T-cell (primary cell): ENCODE measurements around the gene CNTNAP2. TPM values are rescaled to one million over a fixed set of nuclear protein-coding genes. Genes with fewer than 3 reads are reported as not detected.

Experiments
- ATAC-seq, 4 experiments: fragments of 200-7000 bp in 3 of 4; fragments of 150-1000 bp in 1 of 4; cut with Tn5 transposase; replicated peaks in 1 of 4; 1 replicate in 3 of 4; 2 replicates in 1 of 4; pipeline ENCODE4 v1.10.0; 2021; ENCODE audit warnings: moderate library complexity in 3 of 4, mild to moderate bottlenecking in 2 of 4, moderate number of reproducible peaks in 1 of 4
- CTCF ChIA-PET, 2 donors: fragments of 300-600 bp; sonication (Branson Sonifier 250); formaldehyde crosslinking; loops; one replicate each; lab custom pipeline; 2022; ENCODE audit warnings: antibody characterized with exemption in 2 of 2; lab: Charles Lee
- POLR2A ChIA-PET, 2 donors: fragments of 300-600 bp; sonication (Branson Sonifier 250); formaldehyde crosslinking; loops; one replicate each; lab custom pipeline; 2022; ENCODE audit warnings: antibody characterized with exemption in 2 of 2; lab: Charles Lee
- DNase-seq, 35 experiments: peaks; one replicate each; pipeline versions ENCODE4 v3.0.0 to v3.0.0-alpha.2; 2013 to 2023
- H3K27ac ChIP-seq: one replicate; pipeline ENCODE4 v1.5.1; 2013; ENCODE audit warnings: low read length
- H3K27me3 ChIP-seq, 2 experiments: replicated peaks in 1 of 2; 1 replicate in 1 of 2; 2 replicates in 1 of 2; pipeline versions ENCODE4 v1.6.1 to v1.7.0; 2013; ENCODE audit warnings: low read length in 1 of 2, mixed read lengths in 1 of 2; ENCODE audit not compliant: control insufficient read depth in 2 of 2, insufficient read depth in 2 of 2; ENCODE audit errors: extremely low read depth in 1 of 2
- H3K36me3 ChIP-seq, 2 donors: 1 replicate in 1 of 2; 2 replicates in 1 of 2; pipeline versions ENCODE4 v1.6.1 to v1.7.0; 2013; ENCODE audit warnings: low read length in 1 of 2; ENCODE audit not compliant: control insufficient read depth in 2 of 2, insufficient read depth in 1 of 2; ENCODE audit errors: extremely low read depth in 1 of 2
- H3K4me1 ChIP-seq, 2 experiments: 1 replicate in 1 of 2; 2 replicates in 1 of 2; pipeline versions ENCODE4 v1.6.1 to v1.7.0; 2013; ENCODE audit warnings: low read length in 2 of 2, mixed read lengths in 1 of 2; ENCODE audit not compliant: insufficient read depth in 2 of 2, control insufficient read depth in 1 of 2; ENCODE audit errors: extremely low read depth in 1 of 2
- H3K4me3 ChIP-seq, 2 donors: 1 replicate in 1 of 2; 2 replicates in 1 of 2; pipeline versions ENCODE4 v1.5.1 to v1.7.0; 2013; ENCODE audit warnings: mild to moderate bottlenecking in 2 of 2, low read length in 1 of 2, moderate library complexity in 1 of 2; ENCODE audit not compliant: control insufficient read depth in 1 of 2; ENCODE audit errors: extremely low read depth in 1 of 2
- H3K9me3 ChIP-seq: 2 replicates; pipeline ENCODE4 v1.7.0; 2013
- H3K27ac Mint-ChIP-seq, 2 donors: one replicate each; pipeline ENCODE4 v1.8.0; 2020 to 2021; ENCODE audit warnings: mild to moderate bottlenecking in 2 of 2, mixed read lengths in 2 of 2
- H3K27me3 Mint-ChIP-seq, 2 donors: one replicate each; pipeline ENCODE4 v1.8.0; 2021 to 2022; ENCODE audit warnings: mixed read lengths in 2 of 2
- H3K36me3 Mint-ChIP-seq: one replicate; pipeline ENCODE4 v1.8.0; 2021; ENCODE audit warnings: mixed read lengths
- H3K4me1 Mint-ChIP-seq, 3 donors: one replicate each; pipeline ENCODE4 v1.8.0; 2020 to 2022; ENCODE audit warnings: mixed read lengths in 3 of 3, mild to moderate bottlenecking in 1 of 3
- H3K4me3 Mint-ChIP-seq, 3 donors: one replicate each; pipeline ENCODE4 v1.8.0; 2020 to 2022; ENCODE audit warnings: mild to moderate bottlenecking in 3 of 3, mixed read lengths in 3 of 3, moderate library complexity in 3 of 3
- H3K9me3 Mint-ChIP-seq, 3 donors: one replicate each; pipeline ENCODE4 v1.8.0; 2020 to 2022; ENCODE audit warnings: mixed read lengths in 3 of 3
- WGBS: methylation state at CpG from one replicate; pipeline ENCODE4 v1.1.5; 2013; ENCODE audit warnings: missing lambda C conversion rate; ENCODE audit not compliant: insufficient coverage; 5-methylcytosine and 5-hydroxymethylcytosine counted together
- total RNA-seq, 35 experiments: library from RNA in 6 of 35; stranded (reverse) in 6 of 35; fragments of 120-200 nt in 1 of 35; gene quantifications; one replicate each; pipeline versions ENCODE4 v1.2.1 to v1.2.4 and lab custom pipeline; 2013 to 2026

CNTNAP2 gene
- total RNA-seq, 5 donors from 2014 or later (not counting 1 experiment from before 2014, with no cell fraction given): 0.15 to 0.72 (median 0.21) TPM

- CTCF ChIA-PET: interaction anchor here in 1 of 2 donors (0.6 kb wide), 1 partner anchor 1083 kb away, joined by 6 read pairs; no protein-coding TSS in a partner anchor
- H3K27ac ChIP-seq: no peak overlapping the region
- H3K9me3 ChIP-seq: no peaks in the 10 kb centered on the region
- no CpG with 5 or more reads among the region's 2 CpGs for WGBS
- no peaks in the 10 kb centered on the region for H3K4me1 ChIP-seq
- no peak overlapping the region for H3K4me3 ChIP-seq
- Mint-ChIP-seq H3K4me1 (no peaks in the 10 kb centered on the region), H3K27me3 (no peaks in the 10 kb centered on the region), H3K9me3 (peaks cover 6 to 17% (median 8%) of the 10 kb centered on the region in 3 donors), H3K36me3 (no peaks in the 10 kb centered on the region), H3K4me3 (no peak overlapping the region), H3K27ac (no peak overlapping the region)
- POLR2A ChIA-PET: no interaction called here
- no peaks in the 10 kb centered on the region for H3K36me3 ChIP-seq
- ATAC-seq (no peak), DNase-seq (no peak)
- H3K27me3 ChIP-seq: no peaks in the 10 kb centered on the region
These were observed 715.3 kb downstream of the CNTNAP2 start for GRCh38 chr7:146831875-146832274.

- no peaks in the 10 kb centered on the region for H3K9me3 ChIP-seq
- H3K4me3 ChIP-seq: no peak overlapping the region
- no peak overlapping the region for H3K27ac Mint-ChIP-seq
- ChIA-PET POLR2A (no interaction called here), CTCF (no interaction called here)
- no peaks in the 10 kb centered on the region for H3K27me3 Mint-ChIP-seq
- no peak overlapping the region for H3K4me3 Mint-ChIP-seq
- H3K36me3 Mint-ChIP-seq: no peaks in the 10 kb centered on the region
- no peaks in the 10 kb centered on the region for H3K27me3 ChIP-seq
- H3K4me1 Mint-ChIP-seq: no peaks in the 10 kb centered on the region
- WGBS: no CpG with 5 or more reads among the region's 2 CpGs
- peaks cover 8 to 15% (median 12%) of the 10 kb centered on the region in 3 donors for H3K9me3 Mint-ChIP-seq
- no peaks in the 10 kb centered on the region for H3K4me1 ChIP-seq
- H3K36me3 ChIP-seq: no peaks in the 10 kb centered on the region
- H3K27ac ChIP-seq: no peak overlapping the region
- DNase-seq: no peak
- ATAC-seq: no peak
These were observed 727.8 kb downstream of the CNTNAP2 start for GRCh38 chr7:146844405-146844804.

GRCh38 chr7:146858690-146859089 is 742.1 kb downstream of the CNTNAP2 start:
- Mint-ChIP-seq H3K4me3 (no peak overlapping the region), H3K27ac (no peak overlapping the region), H3K36me3 (no peaks in the 10 kb centered on the region), H3K4me1 (no peaks in the 10 kb centered on the region), H3K9me3 (peaks cover 11 to 12% (median 11%) of the 10 kb centered on the region in 3 donors), H3K27me3 (no peaks in the 10 kb centered on the region)
- DNase-seq (no peak), ATAC-seq (no peak)
- ChIA-PET POLR2A (no interaction called here), CTCF (no interaction called here)
- H3K27me3 ChIP-seq: no peaks in the 10 kb centered on the region
- H3K9me3 ChIP-seq: no peaks in the 10 kb centered on the region
- H3K27ac ChIP-seq: no peak overlapping the region
- no peaks in the 10 kb centered on the region for H3K4me1 ChIP-seq
- no peak overlapping the region for H3K4me3 ChIP-seq
- no peaks in the 10 kb centered on the region for H3K36me3 ChIP-seq

- ChIA-PET CTCF (no interaction called here), POLR2A (no interaction called here)
- H3K27ac ChIP-seq: no peak overlapping the region
- WGBS: 33% methylated on average over 1 of the region's 4 CpGs
- Mint-ChIP-seq H3K36me3 (no peaks in the 10 kb centered on the region), H3K4me1 (no peaks in the 10 kb centered on the region), H3K27ac (no peak overlapping the region), H3K27me3 (no peaks in the 10 kb centered on the region), H3K9me3 (peaks cover 8 to 11% (median 10%) of the 10 kb centered on the region in 3 donors), H3K4me3 (no peak overlapping the region)
- no peak for ATAC-seq
- DNase-seq: no peak
- no peaks in the 10 kb centered on the region for H3K27me3 ChIP-seq
- H3K9me3 ChIP-seq: no peaks in the 10 kb centered on the region
- H3K4me3 ChIP-seq: no peak overlapping the region
- H3K4me1 ChIP-seq: no peaks in the 10 kb centered on the region
- H3K36me3 ChIP-seq: no peaks in the 10 kb centered on the region
These were observed 745.1 kb downstream of the CNTNAP2 start for GRCh38 chr7:146861701-146862100.

- Mint-ChIP-seq H3K4me1 (no peaks in the 10 kb centered on the region), H3K4me3 (no peak overlapping the region), H3K36me3 (no peaks in the 10 kb centered on the region), H3K27me3 (no peaks in the 10 kb centered on the region), H3K27ac (no peak overlapping the region), H3K9me3 (peaks cover 8 to 10% (median 9%) of the 10 kb centered on the region in 3 donors)
- POLR2A ChIA-PET: no interaction called here
- no peaks in the 10 kb centered on the region for H3K9me3 ChIP-seq
- no peaks in the 10 kb centered on the region for H3K4me1 ChIP-seq
- DNase-seq (no peak), ATAC-seq (no peak)
- CTCF ChIA-PET: no interaction called here
- no peaks in the 10 kb centered on the region for H3K27me3 ChIP-seq
- no CpG with 5 or more reads among the region's 2 CpGs for WGBS
- H3K27ac ChIP-seq: no peak overlapping the region
- no peak overlapping the region for H3K4me3 ChIP-seq
- H3K36me3 ChIP-seq: no peaks in the 10 kb centered on the region
These were observed 745.8 kb downstream of the CNTNAP2 start for GRCh38 chr7:146862415-146862814.

- no peak for ATAC-seq
- Histone ChIP-seq H3K9me3 (no peaks in the 10 kb centered on the region), H3K27ac (no peak overlapping the region), H3K36me3 (no peaks in the 10 kb centered on the region), H3K4me1 (no peaks in the 10 kb centered on the region), H3K4me3 (no peak overlapping the region), H3K27me3 (no peaks in the 10 kb centered on the region)
- ChIA-PET CTCF (interaction anchor here in 1 of 2 donors (0.6 kb wide), 1 partner anchor 779 kb away, joined by 3 read pairs; no protein-coding TSS in a partner anchor), POLR2A (no interaction called here)
- no CpG with 5 or more reads among the region's 2 CpGs for WGBS
- no peaks in the 10 kb centered on the region for H3K4me1 Mint-ChIP-seq
- H3K4me3 Mint-ChIP-seq: no peak overlapping the region
- no peak for DNase-seq
- peaks cover 10 to 25% (median 11%) of the 10 kb centered on the region in 3 donors for H3K9me3 Mint-ChIP-seq
- H3K27me3 Mint-ChIP-seq: no peaks in the 10 kb centered on the region
- H3K27ac Mint-ChIP-seq: no peak overlapping the region
- no peaks in the 10 kb centered on the region for H3K36me3 Mint-ChIP-seq
These were observed 748.0 kb downstream of the CNTNAP2 start for GRCh38 chr7:146864644-146865043.

- Histone ChIP-seq H3K9me3 (no peaks in the 10 kb centered on the region), H3K27ac (no peak overlapping the region), H3K4me1 (no peaks in the 10 kb centered on the region), H3K4me3 (no peak overlapping the region), H3K36me3 (no peaks in the 10 kb centered on the region), H3K27me3 (no peaks in the 10 kb centered on the region)
- 90% methylated on average over 2 of the region's 2 CpGs for WGBS
- Mint-ChIP-seq H3K4me3 (no peak overlapping the region), H3K9me3 (peaks cover 4 to 25% (median 5%) of the 10 kb centered on the region in 3 donors), H3K27ac (no peak overlapping the region), H3K36me3 (no peaks in the 10 kb centered on the region), H3K27me3 (no peaks in the 10 kb centered on the region), H3K4me1 (no peaks in the 10 kb centered on the region)
- ChIA-PET CTCF (no interaction called here), POLR2A (no interaction called here)
- no peak for ATAC-seq
- DNase-seq: no peak
These were observed 749.1 kb downstream of the CNTNAP2 start for GRCh38 chr7:146865696-146866095.
